Subcutaneous abdominal adipose tissue (tissue), 5 donors: ENCODE results near the gene NGFR.

Source experiments
- H3K27ac ChIP-seq: one replicate; pipeline ENCODE4 v1.7.0; 2013; ENCODE audit warnings: low read depth, mild to moderate bottlenecking, inconsistent platforms, low read length, moderate library complexity
- H3K27me3 ChIP-seq, 5 donors: one replicate each; pipeline ENCODE4 v1.7.0; 2013; ENCODE audit warnings: low read length in 5 of 5, inconsistent platforms in 1 of 5; ENCODE audit not compliant: control insufficient read depth in 5 of 5, insufficient read depth in 4 of 5
- H3K36me3 ChIP-seq, 5 donors: one replicate each; pipeline ENCODE4 v1.7.0; 2013; ENCODE audit warnings: low read length in 5 of 5; ENCODE audit not compliant: control insufficient read depth in 5 of 5, insufficient read depth in 5 of 5
- H3K4me1 ChIP-seq, 5 donors: one replicate each; pipeline ENCODE4 v1.7.0; 2013; ENCODE audit warnings: low read length in 5 of 5, mild to moderate bottlenecking in 3 of 5, moderate library complexity in 1 of 5; ENCODE audit not compliant: control insufficient read depth in 5 of 5, insufficient read depth in 5 of 5
- H3K4me3 ChIP-seq, 5 donors: one replicate each; pipeline ENCODE4 v1.7.0; 2013; ENCODE audit warnings: low read length in 5 of 5, low read depth in 1 of 5
- H3K9ac ChIP-seq, 5 donors: one replicate each; pipeline ENCODE4 v1.7.0; 2013; ENCODE audit warnings: low read length in 5 of 5, mild to moderate bottlenecking in 4 of 5, moderate library complexity in 3 of 5
- H3K9me3 ChIP-seq, 5 donors: one replicate each; pipeline ENCODE4 v1.7.0; 2013; ENCODE audit warnings: low read length in 5 of 5; ENCODE audit not compliant: control insufficient read depth in 5 of 5
- donor health status: healthy.
- donor health status: healthy.
- donor health status: healthy.
- donor health status: healthy.
- donor health status: healthy.

Gene NGFR

GRCh38 chr17:49482144-49482817 lies 12.8 kb upstream of the NGFR start:
- Histone ChIP-seq H3K9me3 (no peaks in the 10 kb centered on the region), H3K36me3 (no peaks in the 10 kb centered on the region), H3K9ac (no peak overlapping the region), H3K4me1 (peaks cover 0 to 9% (median 3%) of the 10 kb centered on the region in 5 donors), H3K4me3 (no peak overlapping the region), H3K27me3 (peaks cover 15 to 68% (median 51%) of the 10 kb centered on the region in 5 donors), H3K27ac (no peak overlapping the region)

GRCh38 chr17:49483599-49484509 lies 11.2 kb upstream of the NGFR start:
- no peak overlapping the region for H3K27ac ChIP-seq
- H3K4me3 ChIP-seq = no peak overlapping the region
- H3K36me3 ChIP-seq = no peaks in the 10 kb centered on the region
- no peak overlapping the region for H3K9ac ChIP-seq
- peaks cover 15 to 66% (median 41%) of the 10 kb centered on the region in 5 donors for H3K27me3 ChIP-seq
- peaks cover 0 to 14% (median 8%) of the 10 kb centered on the region in 5 donors for H3K4me1 ChIP-seq
- H3K9me3 ChIP-seq = no peaks in the 10 kb centered on the region

GRCh38 chr17:49484588-49484987 lies 10.5 kb upstream of the NGFR start:
- Histone ChIP-seq H3K27me3 (peaks cover 15 to 60% (median 36%) of the 10 kb centered on the region in 5 donors), H3K4me1 (peaks cover 0 to 14% (median 8%) of the 10 kb centered on the region in 5 donors), H3K4me3 (no peak overlapping the region), H3K27ac (no peak overlapping the region), H3K9ac (no peak overlapping the region), H3K36me3 (no peaks in the 10 kb centered on the region), H3K9me3 (no peaks in the 10 kb centered on the region)

GRCh38 chr17:49486012-49486641 lies 9.0 kb upstream of the NGFR start:
- Histone ChIP-seq H3K27me3 (peaks cover 19 to 62% (median 38%) of the 10 kb centered on the region in 5 donors), H3K36me3 (no peaks in the 10 kb centered on the region), H3K9ac (no peak overlapping the region), H3K4me3 (no peak overlapping the region), H3K4me1 (peaks cover 0 to 14% (median 8%) of the 10 kb centered on the region in 5 donors), H3K27ac (no peak overlapping the region), H3K9me3 (no peaks in the 10 kb centered on the region)

GRCh38 chr17:49487183-49487582 lies 7.9 kb upstream of the NGFR start:
- peaks cover 0 to 14% (median 8%) of the 10 kb centered on the region in 5 donors for H3K4me1 ChIP-seq
- no peak overlapping the region for H3K4me3 ChIP-seq
- H3K27me3 ChIP-seq = peaks cover 19 to 60% (median 44%) of the 10 kb centered on the region in 5 donors

GRCh38 chr17:49488612-49489011 lies 6.5 kb upstream of the NGFR start:
- Histone ChIP-seq H3K4me1 (peaks cover 0 to 14% (median 8%) of the 10 kb centered on the region in 5 donors), H3K9me3 (no peaks in the 10 kb centered on the region), H3K36me3 (no peaks in the 10 kb centered on the region), H3K27me3 (peaks cover 19 to 47% (median 31%) of the 10 kb centered on the region in 5 donors), H3K4me3 (no peak overlapping the region), H3K9ac (no peak overlapping the region), H3K27ac (no peak overlapping the region)

More at GRCh38 chr17:49487183-49487582, 7.9 kb upstream of the NGFR start:
- Histone ChIP-seq H3K36me3 (no peaks in the 10 kb centered on the region), H3K9ac (no peak overlapping the region), H3K9me3 (no peaks in the 10 kb centered on the region), H3K27ac (no peak overlapping the region)

- Histone ChIP-seq H3K27ac (no peak overlapping the region), H3K4me1 (peaks cover 0 to 14% (median 8%) of the 10 kb centered on the region in 5 donors), H3K27me3 (peaks cover 19 to 42% (median 27%) of the 10 kb centered on the region in 5 donors), H3K36me3 (no peaks in the 10 kb centered on the region), H3K9ac (no peak overlapping the region), H3K4me3 (no peak overlapping the region), H3K9me3 (no peaks in the 10 kb centered on the region)
Observed at GRCh38 chr17:49489348-49489747, 5.7 kb upstream of the NGFR start.

GRCh38 chr17:49490276-49490675 lies 4.8 kb upstream of the NGFR start:
- no peak overlapping the region for H3K27ac ChIP-seq
- H3K4me1 ChIP-seq = peaks cover 0 to 19% (median 13%) of the 10 kb centered on the region in 5 donors
- H3K9me3 ChIP-seq = no peaks in the 10 kb centered on the region
- no peak overlapping the region for H3K9ac ChIP-seq
- H3K4me3 ChIP-seq = no peak overlapping the region
- H3K27me3 ChIP-seq = peaks cover 18 to 40% (median 27%) of the 10 kb centered on the region in 5 donors
- no peaks in the 10 kb centered on the region for H3K36me3 ChIP-seq

- no peak overlapping the region for H3K9ac ChIP-seq
- H3K4me1 ChIP-seq = peaks cover 0 to 24% (median 20%) of the 10 kb centered on the region in 5 donors
- H3K4me3 ChIP-seq = no peak overlapping the region
- no peaks in the 10 kb centered on the region for H3K36me3 ChIP-seq
- H3K27me3 ChIP-seq = peaks cover 15 to 41% (median 30%) of the 10 kb centered on the region in 5 donors
- no peak overlapping the region for H3K27ac ChIP-seq
- no peaks in the 10 kb centered on the region for H3K9me3 ChIP-seq
Observed at GRCh38 chr17:49491192-49491769, 3.8 kb upstream of the NGFR start.
